ENCODE measurements around the gene SARM1. TPM values are rescaled to one million over a fixed set of nuclear protein-coding genes. Genes with fewer than 3 reads are reported as not detected.

SARM1 gene
- total RNA-seq, 1 donor: 5.8 TPM

DNA sequence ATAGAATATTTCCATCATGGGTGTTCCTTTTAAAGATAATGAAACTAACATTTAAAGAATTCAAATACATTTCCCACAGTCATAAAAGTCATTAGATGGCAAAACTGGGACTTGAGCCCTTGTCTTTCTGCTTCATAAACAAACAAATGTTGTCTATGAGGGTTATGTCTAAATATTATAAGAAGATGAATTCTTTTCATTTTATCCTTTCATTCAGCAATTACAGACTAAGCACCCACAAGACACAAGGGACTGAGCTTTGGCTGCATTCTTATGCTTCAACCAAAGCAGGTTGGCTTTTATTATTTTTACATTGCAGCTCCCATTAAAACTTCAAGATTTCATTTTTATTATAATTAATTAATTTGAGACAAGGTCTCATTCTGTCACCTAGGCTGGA, 14.9 kb downstream of the SARM1 start:
- Histone ChIP-seq H3K4me2 (ENCODE audit: insufficient read depth, low read length) (no peak overlapping the region), H3K79me2 (ENCODE audit: insufficient read depth, low read length) (no peaks in the 10 kb centered on the region), H3K4me1 (ENCODE audit: insufficient read depth, low read length) (no peaks in the 10 kb centered on the region), H3K4me3 (ENCODE audit: insufficient read depth, low read length) (no peak overlapping the region), H3K27ac (ENCODE audit: low read depth, low read length) (no peak overlapping the region), H2AFZ (ENCODE audit: low read length) (no peak overlapping the region), H3K9me3 (ENCODE audit: low read depth, low read length) (no peaks in the 10 kb centered on the region), H3K36me3 (ENCODE audit: insufficient read depth, low read length) (no peaks in the 10 kb centered on the region), H3K27me3 (ENCODE audit: insufficient read depth, low read length) (no peaks in the 10 kb centered on the region), H4K20me1 (ENCODE audit: insufficient read depth, low read length) (peaks cover 3% of the 10 kb centered on the region)
- peak; percentile 41 for DNase-seq (ENCODE audit: insufficient read length, low spot score, missing footprints)
- TF ChIP-seq, protein P1, sequence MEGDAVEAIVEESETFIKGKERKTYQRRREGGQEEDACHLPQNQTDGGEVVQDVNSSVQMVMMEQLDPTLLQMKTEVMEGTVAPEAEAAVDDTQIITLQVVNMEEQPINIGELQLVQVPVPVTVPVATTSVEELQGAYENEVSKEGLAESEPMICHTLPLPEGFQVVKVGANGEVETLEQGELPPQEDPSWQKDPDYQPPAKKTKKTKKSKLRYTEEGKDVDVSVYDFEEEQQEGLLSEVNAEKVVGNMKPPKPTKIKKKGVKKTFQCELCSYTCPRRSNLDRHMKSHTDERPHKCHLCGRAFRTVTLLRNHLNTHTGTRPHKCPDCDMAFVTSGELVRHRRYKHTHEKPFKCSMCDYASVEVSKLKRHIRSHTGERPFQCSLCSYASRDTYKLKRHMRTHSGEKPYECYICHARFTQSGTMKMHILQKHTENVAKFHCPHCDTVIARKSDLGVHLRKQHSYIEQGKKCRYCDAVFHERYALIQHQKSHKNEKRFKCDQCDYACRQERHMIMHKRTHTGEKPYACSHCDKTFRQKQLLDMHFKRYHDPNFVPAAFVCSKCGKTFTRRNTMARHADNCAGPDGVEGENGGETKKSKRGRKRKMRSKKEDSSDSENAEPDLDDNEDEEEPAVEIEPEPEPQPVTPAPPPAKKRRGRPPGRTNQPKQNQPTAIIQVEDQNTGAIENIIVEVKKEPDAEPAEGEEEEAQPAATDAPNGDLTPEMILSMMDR (IDR thresholded peaks at IDR 0.05; ENCODE audit: extremely low read depth, low read depth, low read length): no peak

DNA sequence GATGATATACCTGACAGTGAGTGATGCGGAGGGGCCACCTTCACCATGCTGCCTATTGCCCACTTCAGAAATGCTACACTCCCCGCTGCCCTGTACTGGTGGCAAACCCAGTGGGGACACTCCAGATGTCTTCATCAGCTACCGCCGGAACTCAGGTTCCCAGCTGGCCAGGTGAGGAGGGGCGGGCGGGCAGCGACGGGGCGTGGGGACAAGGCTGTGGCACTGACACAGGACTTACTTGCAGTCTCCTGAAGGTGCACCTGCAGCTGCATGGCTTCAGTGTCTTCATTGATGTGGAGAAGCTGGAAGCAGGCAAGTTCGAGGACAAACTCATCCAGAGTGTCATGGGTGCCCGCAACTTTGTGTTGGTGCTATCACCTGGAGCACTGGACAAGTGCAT, 16.6 kb downstream of the SARM1 start:
- Histone ChIP-seq H3K9me3 (ENCODE audit: low read depth, low read length) (no peaks in the 10 kb centered on the region), H4K20me1 (ENCODE audit: insufficient read depth, low read length) (peaks cover 3% of the 10 kb centered on the region), H2AFZ (ENCODE audit: low read length) (no peak overlapping the region), H3K79me2 (ENCODE audit: insufficient read depth, low read length) (no peaks in the 10 kb centered on the region), H3K4me2 (ENCODE audit: insufficient read depth, low read length) (no peak overlapping the region), H3K27ac (ENCODE audit: low read depth, low read length) (no peak overlapping the region), H3K36me3 (ENCODE audit: insufficient read depth, low read length) (no peaks in the 10 kb centered on the region), H3K27me3 (ENCODE audit: insufficient read depth, low read length) (no peaks in the 10 kb centered on the region), H3K4me3 (ENCODE audit: insufficient read depth, low read length) (no peak overlapping the region), H3K4me1 (ENCODE audit: insufficient read depth, low read length) (no peaks in the 10 kb centered on the region)
- no peak for DNase-seq (ENCODE audit: insufficient read length, low spot score, missing footprints)
- TF ChIP-seq, protein P1 (IDR thresholded peaks at IDR 0.05; ENCODE audit: extremely low read depth, low read depth, low read length): no peak

DNA sequence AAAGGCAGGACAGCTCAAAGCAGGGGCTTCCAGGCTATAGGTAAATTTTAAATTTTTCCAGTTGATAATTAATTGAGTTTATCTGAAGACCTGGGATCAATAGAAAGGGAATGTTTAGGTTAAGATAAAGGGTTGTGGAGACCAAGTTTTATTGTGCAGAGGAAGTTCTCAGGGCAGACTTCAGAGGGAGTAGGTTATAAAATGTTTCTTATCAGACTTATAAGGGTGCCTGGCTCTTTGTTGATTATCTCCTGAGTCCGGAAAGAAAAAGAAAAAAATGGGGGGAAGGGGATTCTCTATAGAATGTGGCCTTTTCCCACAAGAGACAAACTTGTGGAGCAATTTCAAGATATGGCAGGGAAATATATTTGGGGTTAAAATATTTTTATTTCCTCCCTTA, 18.6 kb downstream of the SARM1 start:
- Histone ChIP-seq H4K20me1 (ENCODE audit: insufficient read depth, low read length) (peaks cover 3% of the 10 kb centered on the region), H3K9me3 (ENCODE audit: low read depth, low read length) (no peaks in the 10 kb centered on the region), H3K4me1 (ENCODE audit: insufficient read depth, low read length) (peaks cover 2% of the 10 kb centered on the region), H3K79me2 (ENCODE audit: insufficient read depth, low read length) (no peaks in the 10 kb centered on the region), H3K27me3 (ENCODE audit: insufficient read depth, low read length) (no peaks in the 10 kb centered on the region), H3K27ac (ENCODE audit: low read depth, low read length) (no peak overlapping the region), H3K4me2 (ENCODE audit: insufficient read depth, low read length) (no peak overlapping the region), H2AFZ (ENCODE audit: low read length) (no peak overlapping the region), H3K4me3 (ENCODE audit: insufficient read depth, low read length) (no peak overlapping the region), H3K36me3 (ENCODE audit: insufficient read depth, low read length) (no peaks in the 10 kb centered on the region)
- DNase-seq (ENCODE audit: insufficient read length, low spot score, missing footprints): no peak
- TF ChIP-seq, protein P1 (IDR thresholded peaks at IDR 0.05; ENCODE audit: extremely low read depth, low read depth, low read length): no peak

DNA sequence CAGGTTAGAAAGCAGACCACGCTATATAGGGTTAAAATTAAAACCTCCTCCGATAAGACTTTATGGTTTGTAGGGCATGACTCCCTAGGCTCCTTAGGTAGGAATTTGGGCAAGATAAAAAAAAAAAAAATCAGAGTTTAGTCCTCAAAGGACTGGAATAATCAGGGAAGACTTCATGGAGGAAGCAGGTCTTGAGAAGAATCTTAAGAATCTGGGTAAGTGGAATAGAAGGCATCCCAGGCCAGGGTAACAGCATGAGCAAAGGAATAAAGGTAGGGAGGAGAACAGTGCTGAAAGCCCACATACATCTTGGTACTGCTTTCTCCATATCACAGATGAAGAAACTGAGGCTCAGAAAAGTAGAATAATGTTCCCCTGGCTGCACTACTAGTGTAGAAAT, 19.1 kb downstream of the SARM1 start:
- TF ChIP-seq, protein P1 (IDR thresholded peaks at IDR 0.05; ENCODE audit: extremely low read depth, low read depth, low read length): no peak
- Histone ChIP-seq H3K4me2 (ENCODE audit: insufficient read depth, low read length) (no peak overlapping the region), H4K20me1 (ENCODE audit: insufficient read depth, low read length) (peaks cover 3% of the 10 kb centered on the region), H3K79me2 (ENCODE audit: insufficient read depth, low read length) (no peaks in the 10 kb centered on the region), H3K4me1 (ENCODE audit: insufficient read depth, low read length) (peaks cover 4% of the 10 kb centered on the region), H3K9me3 (ENCODE audit: low read depth, low read length) (no peaks in the 10 kb centered on the region), H2AFZ (ENCODE audit: low read length) (no peak overlapping the region), H3K27me3 (ENCODE audit: insufficient read depth, low read length) (no peaks in the 10 kb centered on the region), H3K27ac (ENCODE audit: low read depth, low read length) (no peak overlapping the region), H3K4me3 (ENCODE audit: insufficient read depth, low read length) (no peak overlapping the region), H3K36me3 (ENCODE audit: insufficient read depth, low read length) (no peaks in the 10 kb centered on the region)
- DNase-seq (ENCODE audit: insufficient read length, low spot score, missing footprints): no peak
